GM19452 (cell line): ENCODE results near the gene BARX1.
"Not testable (repeated sequence)": the region's sequence is repeated elsewhere in the genome, so short reads cannot be mapped to it uniquely, and the experiment has no call there.

Source experiments
- ATAC-seq: cut with Tn5 transposase; IDR thresholded peaks from one replicate; pipeline ENCODE4 v1.9.1; 2021; ENCODE audit not compliant: unreplicated experiment

BARX1 gene

GRCh38 chr9:93955111-93955980, at the start of gene BARX1:
Gene BARX1, minus strand, starts transcription at chr9:93955355. Its CDS starts 209 bp downstream, at chr9:93955146.
- no peak for ATAC-seq

- ATAC-seq, result no peak
These were observed 47.4 kb upstream of the BARX1 start for GRCh38 chr9:94002316-94003140.

- no peak for ATAC-seq
These were observed 41.7 kb upstream of the BARX1 start for GRCh38 chr9:93996863-93997262.

- no peak for ATAC-seq
These were observed 41.2 kb upstream of the BARX1 start for GRCh38 chr9:93996367-93996766.

- no peak for ATAC-seq
These were observed 39.4 kb upstream of the BARX1 start for GRCh38 chr9:93994545-93994944.

- ATAC-seq, result no peak
These were observed 39.0 kb upstream of the BARX1 start for GRCh38 chr9:93994132-93994531.

GRCh38 chr9:93992830-93993229, 37.7 kb upstream of the BARX1 start:
- no peak for ATAC-seq

- ATAC-seq, result no peak
These were observed 35.3 kb upstream of the BARX1 start for GRCh38 chr9:93990448-93990847.

- no peak for ATAC-seq
These were observed 32.9 kb upstream of the BARX1 start for GRCh38 chr9:93988056-93988455.

- ATAC-seq, result no peak
These were observed 29.7 kb upstream of the BARX1 start for GRCh38 chr9:93984860-93985259.

GRCh38 chr9:93983875-93984274, 28.7 kb upstream of the BARX1 start:
- no peak for ATAC-seq

- no peak for ATAC-seq
These were observed 24.6 kb upstream of the BARX1 start for GRCh38 chr9:93979721-93980120.

- no peak for ATAC-seq
These were observed 23.4 kb upstream of the BARX1 start for GRCh38 chr9:93978551-93978950.

GRCh38 chr9:93976973-93977372, 21.8 kb upstream of the BARX1 start:
- ATAC-seq, result no peak

- no peak for ATAC-seq
These were observed 20.9 kb upstream of the BARX1 start for GRCh38 chr9:93976081-93976480.

- ATAC-seq, result no peak
These were observed 20.1 kb upstream of the BARX1 start for GRCh38 chr9:93975262-93975661.

GRCh38 chr9:93974151-93974550, 19.0 kb upstream of the BARX1 start:
- ATAC-seq, result no peak

- ATAC-seq, result not testable (repeated sequence)
These were observed 17.5 kb upstream of the BARX1 start for GRCh38 chr9:93972655-93973054.

- no peak for ATAC-seq
These were observed 14.1 kb upstream of the BARX1 start for GRCh38 chr9:93969328-93969661.

GRCh38 chr9:93968451-93969327, 13.5 kb upstream of the BARX1 start:
- ATAC-seq, result no peak
